Measurements from ENCODE around the gene ZNF398.

ZNF398 gene

GRCh38 chr7:149195180-149196150, 48.2 kb downstream of the ZNF398 start, which contains the start of gene ZNF282:
TSS of gene ZNF282 (plus strand) at chr7:149195546. CDS start at chr7:149195590, 44 bp downstream.
- H3K4me3 ChIP-seq (ENCODE audit: low read depth, low read length), result peak within 1 kb of the TSS; percentile 89

- H3K4me3 ChIP-seq (ENCODE audit: low read depth, low read length), result peak overlapping the region; percentile 89
These were observed 49.0 kb downstream of the ZNF398 start for GRCh38 chr7:149196151-149196704.

DNA sequence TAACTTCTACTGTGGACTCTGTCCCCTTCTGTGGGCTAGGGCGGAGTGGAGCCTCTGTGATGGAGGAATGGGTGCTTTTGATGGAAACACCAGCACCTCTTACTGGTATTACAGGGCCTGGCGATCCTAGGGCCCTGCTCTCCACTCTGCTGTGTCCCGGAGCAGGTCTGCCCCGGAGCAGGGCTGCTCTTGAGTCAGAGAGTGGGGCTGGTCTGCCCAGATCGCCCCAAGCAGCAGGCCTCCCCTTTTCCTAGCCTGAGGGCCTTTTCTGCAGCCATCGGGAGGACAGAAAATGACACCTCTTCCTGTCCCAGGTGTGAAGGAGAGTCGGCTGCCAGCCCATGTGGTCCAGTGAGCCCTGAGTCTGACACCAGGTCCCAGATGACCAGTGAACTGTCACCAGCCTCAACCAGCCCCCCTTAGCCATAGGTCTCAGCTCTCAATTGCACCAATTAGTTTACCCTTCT, 49.5 kb downstream of the ZNF398 start:
- peak overlapping the region; percentile 89 for H3K4me3 ChIP-seq (ENCODE audit: low read depth, low read length)

DNA sequence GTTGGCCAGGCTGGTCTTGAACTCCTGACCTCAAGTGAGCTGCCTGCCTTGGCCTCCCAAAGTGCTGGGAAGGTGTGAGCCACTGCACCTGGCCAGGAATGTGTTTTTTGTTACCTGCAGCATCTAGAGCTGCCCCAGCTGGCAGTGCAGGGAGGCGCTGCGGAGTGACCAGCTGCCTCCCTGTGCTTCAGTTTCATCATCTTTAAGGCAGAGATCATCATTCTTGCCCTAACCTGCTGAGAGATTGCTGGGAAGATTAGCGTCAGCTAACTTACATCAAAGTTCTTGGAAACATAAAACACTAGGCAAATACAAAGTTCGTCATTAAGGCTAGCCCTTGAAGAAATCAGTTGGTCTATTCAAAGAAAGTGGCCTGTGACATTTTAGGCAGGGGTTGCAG, 50.4 kb downstream of the ZNF398 start:
- no peak overlapping the region for H3K4me3 ChIP-seq (ENCODE audit: low read depth, low read length)

DNA sequence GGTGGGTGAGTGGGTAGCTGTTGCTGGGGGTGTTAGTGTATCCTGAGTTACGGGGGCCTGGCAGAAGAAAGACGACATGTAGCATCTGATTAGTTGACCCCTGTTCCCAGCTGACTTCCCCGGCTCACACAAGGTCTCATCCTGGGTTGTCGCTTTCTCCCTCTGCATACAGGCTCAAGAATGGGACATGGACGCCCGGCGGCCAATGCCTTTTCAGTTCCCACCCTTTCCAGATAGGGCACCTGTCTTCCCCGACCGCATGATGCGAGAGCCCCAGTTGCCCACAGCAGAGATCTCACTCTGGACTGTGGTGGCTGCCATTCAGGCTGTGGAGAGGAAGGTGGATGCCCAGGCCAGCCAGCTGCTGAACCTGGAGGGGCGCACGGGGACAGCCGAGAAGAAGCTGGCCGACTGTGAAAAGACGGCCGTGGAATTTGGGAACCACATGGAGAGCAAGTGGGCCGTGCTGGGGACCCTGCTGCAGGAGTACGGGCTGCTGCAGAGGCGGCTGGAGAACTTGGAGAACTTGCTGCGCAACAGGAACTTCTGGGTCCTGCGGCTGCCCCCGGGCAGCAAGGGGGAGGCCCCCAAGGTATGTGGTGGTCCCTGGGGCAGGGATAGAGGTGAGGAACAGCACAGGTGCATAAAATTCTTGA, 51.0 kb downstream of the ZNF398 start:
- H3K4me3 ChIP-seq (ENCODE audit: low read depth, low read length), result no peak overlapping the region

DNA sequence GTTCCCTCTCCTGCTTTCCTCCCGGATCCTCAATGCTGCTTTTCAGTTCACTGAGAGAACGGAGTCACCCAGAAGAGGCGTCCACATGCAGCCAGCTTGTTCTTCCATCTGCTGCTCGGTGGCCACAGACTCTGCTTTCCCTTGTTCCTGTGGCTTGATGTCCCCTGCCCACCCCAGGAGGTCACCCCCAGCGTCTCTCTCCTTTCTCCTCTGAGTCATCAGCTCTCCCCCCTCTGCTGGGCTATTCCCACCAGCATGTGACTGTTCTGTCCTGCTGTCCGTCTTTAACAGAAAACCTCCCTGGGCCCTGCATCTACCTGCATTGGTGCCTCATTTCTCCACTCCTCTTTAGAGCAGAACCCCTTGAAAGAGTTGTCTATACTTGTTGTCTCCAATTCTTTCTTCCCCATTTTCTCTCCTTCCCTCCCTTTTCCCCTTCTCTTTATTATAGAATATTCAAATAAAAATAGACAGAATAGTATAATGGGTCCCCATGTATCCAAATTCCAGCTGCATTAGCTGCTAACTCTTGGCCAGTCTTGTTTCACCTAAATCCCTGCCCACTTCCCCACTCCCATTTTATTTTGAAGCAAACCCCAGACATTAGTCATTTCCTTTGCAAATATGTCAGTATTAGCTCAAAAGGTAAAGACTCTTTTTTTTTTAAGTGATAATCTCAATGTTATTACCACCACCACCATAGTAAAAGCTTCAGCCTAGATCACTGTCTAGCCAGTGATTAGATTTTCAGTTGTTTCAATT, 52.2 kb downstream of the ZNF398 start:
- H3K4me3 ChIP-seq (ENCODE audit: low read depth, low read length), result no peak overlapping the region

DNA sequence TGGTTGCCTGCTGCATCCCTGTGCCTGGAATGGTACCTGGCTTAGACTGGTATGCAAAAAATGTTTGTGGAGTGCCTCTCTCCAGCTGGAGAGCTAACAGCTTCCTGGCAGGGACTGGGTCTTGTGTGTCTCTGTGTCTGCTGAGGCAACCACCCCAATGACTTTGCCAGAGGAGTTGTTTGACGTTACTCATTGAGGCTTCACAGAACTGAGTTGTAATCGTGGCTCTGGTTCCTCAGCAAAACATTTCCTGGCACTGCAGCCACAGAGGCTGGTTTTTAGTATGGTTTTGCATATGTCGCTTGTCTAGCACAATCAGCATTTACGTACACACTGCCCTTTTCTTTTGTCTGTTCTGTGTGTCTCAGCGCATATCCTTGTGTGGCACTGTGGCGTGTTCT, 55.6 kb downstream of the ZNF398 start:
- no peak overlapping the region for H3K4me3 ChIP-seq (ENCODE audit: low read depth, low read length)

DNA sequence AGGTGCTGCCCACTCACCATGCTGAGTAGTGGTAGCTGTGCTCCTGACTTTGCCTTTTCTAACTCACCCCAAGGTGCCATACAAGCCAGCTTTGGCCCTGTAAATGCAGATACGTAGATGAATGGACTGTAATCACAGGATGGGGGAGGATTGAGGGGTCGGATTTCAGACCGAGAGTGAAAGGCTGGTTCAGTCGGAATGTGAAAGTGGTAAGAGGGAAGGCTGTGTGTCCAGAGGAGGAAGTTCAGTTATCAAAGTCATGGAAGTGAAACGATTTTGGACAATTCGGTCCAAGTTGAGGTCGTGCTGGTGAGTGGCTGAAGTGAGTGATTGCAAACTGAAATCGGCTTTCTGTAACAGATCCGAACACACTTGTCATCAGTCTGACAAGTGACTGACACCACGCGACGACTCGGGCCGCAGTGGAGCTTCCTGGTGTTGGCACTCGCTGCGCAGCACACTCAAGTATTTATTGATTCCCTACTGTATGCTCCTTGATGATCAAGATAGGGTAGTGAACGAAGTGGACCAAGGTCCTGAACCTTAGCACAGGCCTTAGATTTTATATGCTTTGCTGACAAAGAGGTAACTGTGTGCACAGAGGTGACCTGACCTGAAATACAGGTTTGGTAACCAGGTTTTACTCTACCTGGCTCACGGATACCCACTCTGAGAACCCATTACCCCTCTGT, 58.6 kb downstream of the ZNF398 start:
- H3K4me3 ChIP-seq (ENCODE audit: low read depth, low read length), result no peak overlapping the region

DNA sequence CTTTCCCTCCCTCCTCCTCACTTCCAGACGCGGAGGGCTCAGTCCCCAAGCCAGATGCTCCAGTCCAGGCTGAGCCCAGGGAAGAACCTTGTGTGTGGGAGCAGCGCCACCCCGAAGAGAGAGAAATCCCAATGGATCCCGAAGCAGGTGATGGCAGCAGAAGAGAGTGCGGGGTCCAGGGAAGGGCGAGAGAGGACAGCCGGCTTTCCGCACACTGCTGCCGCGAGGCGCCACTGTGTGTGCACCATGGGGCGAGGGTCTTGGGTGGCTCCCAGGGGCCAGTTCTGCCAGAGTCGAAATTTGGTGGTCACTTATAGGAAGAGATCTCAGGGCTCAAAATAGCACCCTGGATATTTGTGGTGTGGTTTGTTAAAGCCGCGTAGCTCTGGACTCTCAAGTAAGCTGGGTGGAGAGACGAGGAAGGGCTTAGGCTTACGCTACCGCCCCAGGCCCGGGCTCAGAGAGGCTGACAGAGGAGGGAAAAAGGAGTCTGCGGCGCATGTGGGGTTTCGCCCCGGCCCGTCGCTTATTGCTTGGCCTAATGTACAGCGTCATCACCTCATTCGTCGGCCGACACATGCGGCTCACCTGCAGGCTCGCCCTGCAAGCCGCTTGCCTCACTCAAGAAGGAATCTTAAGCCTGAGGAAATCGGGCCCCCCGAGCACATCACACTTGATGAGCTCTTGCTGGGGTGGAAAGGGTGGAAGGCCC, 60.2 kb downstream of the ZNF398 start:
- no peak overlapping the region for H3K4me3 ChIP-seq (ENCODE audit: low read depth, low read length)

DNA sequence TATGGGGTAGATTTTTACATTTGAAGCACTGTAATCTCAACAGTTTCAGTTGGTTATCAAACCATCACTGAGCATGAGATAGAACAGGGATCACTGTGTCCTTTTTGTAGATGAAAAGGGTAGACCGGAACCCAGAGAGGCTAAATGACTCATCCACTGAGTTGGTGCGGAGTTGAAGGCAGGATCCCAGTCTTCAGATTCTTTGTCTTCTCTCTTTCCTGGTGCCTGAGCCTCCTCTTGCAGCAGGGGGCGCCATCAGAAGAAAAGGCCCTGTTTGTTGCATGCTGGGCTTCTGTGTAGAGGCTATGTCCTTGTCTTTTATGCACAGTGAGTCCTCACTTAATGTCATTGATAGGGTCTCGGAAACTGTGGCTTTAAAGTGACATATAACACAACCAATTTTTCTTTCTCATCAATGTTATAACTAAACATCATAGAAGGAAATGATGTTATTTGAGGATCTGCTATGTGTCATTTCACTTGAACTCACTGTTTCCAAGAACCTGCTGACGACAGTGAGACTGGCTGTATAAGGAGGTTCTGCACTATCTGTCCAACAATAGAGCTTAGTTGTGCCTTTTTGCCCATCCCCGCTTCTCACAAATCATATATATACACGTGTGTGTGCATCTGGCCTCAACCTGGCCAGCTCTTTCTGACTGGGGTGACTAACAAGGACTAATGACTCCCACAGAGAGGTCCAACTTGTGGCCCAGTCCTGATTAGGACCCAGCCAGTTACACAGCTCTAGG, 62.4 kb downstream of the ZNF398 start:
- no peak overlapping the region for H3K4me3 ChIP-seq (ENCODE audit: low read depth, low read length)

DNA sequence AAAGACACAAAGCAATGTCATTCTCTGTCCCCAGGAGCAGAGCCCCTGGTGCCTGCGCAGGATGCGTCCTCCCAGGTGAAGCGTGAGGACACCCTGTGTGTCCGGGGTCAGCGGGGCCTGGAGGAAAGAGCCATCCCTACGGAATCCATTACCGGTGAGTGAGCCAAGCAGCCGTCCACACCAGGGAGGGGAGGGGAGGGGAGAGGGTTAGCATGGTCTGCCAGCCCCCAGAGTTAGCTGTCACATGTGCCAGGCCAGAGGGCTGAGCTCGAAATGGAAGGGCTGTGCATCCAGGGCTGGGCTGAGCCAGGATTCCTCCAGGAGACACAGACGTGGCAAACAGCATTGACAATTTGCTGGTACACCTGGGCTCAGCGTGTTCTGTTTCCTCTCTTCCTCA, 63.3 kb downstream of the ZNF398 start:
- no peak overlapping the region for H3K4me3 ChIP-seq (ENCODE audit: low read depth, low read length)

- H3K4me3 ChIP-seq (ENCODE audit: low read depth, low read length), result no peak overlapping the region
These were observed 66.9 kb downstream of the ZNF398 start for GRCh38 chr7:149214020-149214720.

DNA sequence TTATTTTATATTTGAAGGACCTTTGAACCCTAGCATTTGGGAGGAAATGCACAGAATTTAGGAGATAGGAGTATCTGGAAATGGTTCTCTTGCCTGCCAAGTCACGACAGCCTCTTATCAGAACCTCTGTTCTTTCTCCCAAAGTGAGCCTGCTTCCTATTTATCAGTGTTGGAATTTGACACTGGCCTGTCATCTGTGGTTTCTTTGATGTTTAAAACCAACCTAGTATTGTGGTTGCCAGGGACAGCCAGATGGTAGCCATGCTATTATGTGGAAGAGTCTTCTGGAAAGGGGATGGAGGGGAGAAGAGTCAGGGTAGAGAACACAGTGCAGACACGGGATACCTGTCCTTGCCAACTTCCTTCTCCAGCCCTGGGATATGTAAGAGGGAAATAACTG, 69.1 kb downstream of the ZNF398 start:
- H3K4me3 ChIP-seq (ENCODE audit: low read depth, low read length), result no peak overlapping the region

GRCh38 chr7:149217570-149217969, 70.3 kb downstream of the ZNF398 start:
- H3K4me3 ChIP-seq (ENCODE audit: low read depth, low read length), result no peak overlapping the region

GRCh38 chr7:149218469-149219420, 71.5 kb downstream of the ZNF398 start:
- H3K4me3 ChIP-seq (ENCODE audit: low read depth, low read length), result no peak overlapping the region

GRCh38 chr7:149220534-149220933, 73.3 kb downstream of the ZNF398 start:
- H3K4me3 ChIP-seq (ENCODE audit: low read depth, low read length), result no peak overlapping the region

DNA sequence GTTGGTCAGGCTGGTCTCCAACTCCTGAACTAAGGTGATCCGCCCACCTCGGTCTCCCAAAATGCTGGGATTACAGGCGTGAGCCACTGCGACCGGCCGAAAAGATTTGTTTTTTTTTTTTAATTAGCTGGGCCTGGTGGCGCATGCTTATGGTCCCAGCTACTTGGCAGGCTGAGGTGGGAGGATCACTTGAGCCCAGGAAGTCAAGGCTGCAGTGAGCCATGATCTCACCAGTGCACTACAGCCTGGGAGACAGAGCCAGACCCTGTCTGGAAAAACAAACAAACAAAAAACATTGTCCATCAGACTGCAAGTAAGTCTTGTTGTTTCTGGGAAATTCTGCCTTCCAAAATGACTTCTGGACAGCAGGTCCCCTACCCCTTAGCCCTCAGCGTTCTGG, 75.9 kb downstream of the ZNF398 start:
- H3K4me3 ChIP-seq (ENCODE audit: low read depth, low read length), result no peak overlapping the region
